ENCODE data around the gene SCML1. TPM values are rescaled to one million over a fixed set of nuclear protein-coding genes. Genes with fewer than 3 reads are reported as not detected.
"Not testable (repeated sequence)": the region's sequence is repeated elsewhere in the genome, so short reads cannot be mapped to it uniquely, and the experiment has no call there.

The SCML1 gene
- polyA plus RNA-seq, 4 donors = 15.6 to 38.0 (median 22.3) TPM

GRCh38 chrX:17738737-17739535 lies 1.6 kb downstream of the SCML1 start:
- no peak for DNase-seq (ENCODE audit: low read depth in 4 of 4, low spot score in 2 of 4)

- DNase-seq (ENCODE audit: low read depth in 4 of 4, low spot score in 2 of 4) = no peak
These were observed 3.1 kb downstream of the SCML1 start for GRCh38 chrX:17740137-17741122.

GRCh38 chrX:17741123-17741511 lies 3.8 kb downstream of the SCML1 start:
- no peak for DNase-seq (ENCODE audit: low read depth in 4 of 4, low spot score in 2 of 4)

GRCh38 chrX:17743913-17744312 lies 6.6 kb downstream of the SCML1 start:
- DNase-seq (ENCODE audit: low read depth in 4 of 4, low spot score in 2 of 4) = no peak

- DNase-seq (ENCODE audit: low read depth in 4 of 4, low spot score in 2 of 4) = no peak
These were observed 7.7 kb downstream of the SCML1 start for GRCh38 chrX:17744896-17745523.

GRCh38 chrX:17747692-17748091 lies 10.4 kb downstream of the SCML1 start:
- DNase-seq (ENCODE audit: low read depth in 4 of 4, low spot score in 2 of 4) = no peak

- DNase-seq (ENCODE audit: low read depth in 4 of 4, low spot score in 2 of 4) = no peak
These were observed 11.4 kb downstream of the SCML1 start for GRCh38 chrX:17748684-17749083.

GRCh38 chrX:17750436-17750835 lies 13.1 kb downstream of the SCML1 start:
- DNase-seq (ENCODE audit: low read depth in 4 of 4, low spot score in 2 of 4) = no peak

- DNase-seq (ENCODE audit: low read depth in 4 of 4, low spot score in 2 of 4) = no peak
These were observed 21.1 kb downstream of the SCML1 start for GRCh38 chrX:17758382-17758781.

GRCh38 chrX:17759990-17760389 lies 22.7 kb downstream of the SCML1 start:
- no peak for DNase-seq (ENCODE audit: low read depth in 4 of 4, low spot score in 2 of 4)

- no peak for DNase-seq (ENCODE audit: low read depth in 4 of 4, low spot score in 2 of 4)
These were observed 30.4 kb downstream of the SCML1 start for GRCh38 chrX:17767734-17768133.

- no peak for DNase-seq (ENCODE audit: low read depth in 4 of 4, low spot score in 2 of 4)
These were observed 31.7 kb downstream of the SCML1 start for GRCh38 chrX:17768997-17769396.

GRCh38 chrX:17769701-17770269 lies 32.5 kb downstream of the SCML1 start:
- DNase-seq (ENCODE audit: low read depth in 4 of 4, low spot score in 2 of 4) = no peak

- no peak for DNase-seq (ENCODE audit: low read depth in 4 of 4, low spot score in 2 of 4)
These were observed 36.1 kb downstream of the SCML1 start for GRCh38 chrX:17773221-17773876.

- DNase-seq (ENCODE audit: low read depth in 4 of 4, low spot score in 2 of 4) = no peak
These were observed 36.8 kb downstream of the SCML1 start for GRCh38 chrX:17774053-17774452.

- no peak for DNase-seq (ENCODE audit: low read depth in 4 of 4, low spot score in 2 of 4)
These were observed 41.7 kb downstream of the SCML1 start for GRCh38 chrX:17778997-17779396.

- DNase-seq (ENCODE audit: low read depth in 4 of 4, low spot score in 2 of 4) = no peak
These were observed 42.1 kb downstream of the SCML1 start for GRCh38 chrX:17779434-17779833.

GRCh38 chrX:17786554-17787347 lies 49.5 kb downstream of the SCML1 start:
- not testable (repeated sequence) for DNase-seq (ENCODE audit: low read depth in 4 of 4, low spot score in 2 of 4)

GRCh38 chrX:17787557-17787956 lies 50.3 kb downstream of the SCML1 start:
- DNase-seq (ENCODE audit: low read depth in 4 of 4, low spot score in 2 of 4) = no peak
